Panc1 (cell line): Measurements from ENCODE around the gene SIRPG. TPM values are rescaled to one million over a fixed set of nuclear protein-coding genes. Genes with fewer than 3 reads are reported as not detected.

Source experiments
- ATAC-seq: fragments of 200-7000 bp; cut with Tn5 transposase; 2 replicates; pipeline ENCODE4 v1.9.1; 2020; ENCODE audit warnings: mild to moderate bottlenecking, moderate library complexity
- BruUV-seq: library from RNA; stranded (reverse); fragments of 400-500 nt; replicated peaks from 2 replicates; lab custom pipeline; 2021; lab: Mats Ljungman, UMichigan
- CTCF ChIA-PET: fragments of 300-600 bp; sonication (Branson Sonifier 250); formaldehyde crosslinking; loops from one replicate; lab custom pipeline; 2022; ENCODE audit warnings: antibody characterized with exemption; lab: Charles Lee
- POLR2A ChIA-PET: fragments of 300-600 bp; sonication (Branson Sonifier 250); formaldehyde crosslinking; loops from one replicate; lab custom pipeline; 2022; ENCODE audit warnings: antibody characterized with exemption; lab: Charles Lee
- DNase-seq: peaks from one replicate; pipeline ENCODE4 v3.0.0-alpha.2; 2010; ENCODE audit warnings: low read depth, low spot score
- H3K27ac ChIP-seq: 2 replicates; pipeline ENCODE4 v1.5.1; 2011; ENCODE audit warnings: mild to moderate bottlenecking, low read length, inconsistent platforms
- H3K27me3 ChIP-seq: fragments of 200-500 bp; sonication (Bioruptor generic); 2 replicates; pipeline ENCODE4 v1.6.0; 2014; ENCODE audit warnings: low read length, inconsistent platforms; ENCODE audit not compliant: control insufficient read depth, insufficient read depth
- H3K36me3 ChIP-seq: fragments of 200-500 bp; sonication (Bioruptor generic); 2 replicates; pipeline ENCODE4 v1.5.1; 2014; ENCODE audit warnings: inconsistent platforms, mild to moderate bottlenecking, low read length, moderate library complexity; ENCODE audit not compliant: control insufficient read depth, insufficient read depth
- H3K4me1 ChIP-seq: 2 replicates; pipeline ENCODE4 v1.5.1; 2011; ENCODE audit warnings: inconsistent platforms, mild to moderate bottlenecking, low read length, moderate library complexity; ENCODE audit not compliant: control insufficient read depth, insufficient read depth
- H3K4me3 ChIP-seq, 2 experiments: 2 replicates each; pipeline ENCODE4 v1.5.1; 2011 to 2012; ENCODE audit warnings: low read depth in 2 of 2, low read length in 2 of 2, mild to moderate bottlenecking in 2 of 2, inconsistent platforms in 1 of 2, moderate library complexity in 1 of 2
- H3K9me3 ChIP-seq: fragments of 200-500 bp; sonication (Bioruptor generic); 2 replicates; pipeline ENCODE4 v1.5.1; 2014; ENCODE audit warnings: low read depth, mild to moderate bottlenecking, inconsistent platforms, low read length, moderate library complexity; ENCODE audit not compliant: control insufficient read depth, insufficient read depth
- CTCF ChIP-seq: fragments of 450-650 bp; IDR thresholded peaks from 2 replicates; pipeline ENCODE4 v1.5.1; 2017; ENCODE audit warnings: mild to moderate bottlenecking
- POLR2AphosphoS5 ChIP-seq: IDR thresholded peaks from 2 replicates; pipeline ENCODE4 v1.6.1; 2012; ENCODE audit warnings: mild to moderate bottlenecking, low read depth, low read length, moderate library complexity
- REST ChIP-seq, 2 experiments: IDR thresholded peaks; 2 replicates each; pipeline ENCODE4 v1.6.1; 2011 to 2012; ENCODE audit warnings: low read depth in 2 of 2, control low read depth in 1 of 2, low read length in 1 of 2, mild to moderate bottlenecking in 1 of 2, moderate library complexity in 1 of 2; ENCODE audit not compliant: insufficient read depth in 1 of 2
- SIN3A ChIP-seq: IDR thresholded peaks from 2 replicates; pipeline ENCODE4 v1.6.1; 2012; ENCODE audit warnings: low read depth, mild to moderate bottlenecking, low read length, moderate library complexity, borderline replicate concordance; ENCODE audit not compliant: insufficient read depth
- TCF7L2 ChIP-seq: IDR thresholded peaks from 2 replicates; pipeline ENCODE4 v1.6.1; 2011; ENCODE audit warnings: mild to moderate bottlenecking, low read depth, low read length, inconsistent platforms
- in situ Hi-C: cut with HindIII; loops from 2 replicates; pipeline ENCODE4 v1.10.0; 2016; ENCODE audit warnings: low sequenced_read_pairs, low pct_unique_long_range_greater_than_20kb
- intact Hi-C: fragments of 100-400 bp; cut with micrococcal nuclease; formaldehyde crosslinking; loops from one replicate; pipeline ENCODE4 v1.10.0; 2022; ENCODE audit not compliant: unreplicated experiment
- total RNA-seq: library from RNA; stranded (reverse); gene quantifications from one replicate; pipeline ENCODE4 v1.2.1, GENCODE V29; 2021; ENCODE audit not compliant: unreplicated experiment

The SIRPG gene
- total RNA-seq, 1 experiment from 2014 or later, result not detected

GRCh38 chr20:1671891-1672669 is 14.5 kb upstream of the SIRPG start:
- ChIA-PET POLR2A (no interaction called here), CTCF (no interaction called here)
- no peaks in the 10 kb centered on the region for H3K4me1 ChIP-seq
- DNase-seq (no peak), ATAC-seq (no peak)
- intact Hi-C loops (no loop called here), in situ Hi-C loops (no loop called here)
- no TSS peak for BruUV-seq
- no peaks in the 10 kb centered on the region for H3K9me3 ChIP-seq
- H3K27me3 ChIP-seq, result peaks cover 17% of the 10 kb centered on the region
- TF ChIP-seq TCF7L2, result no peak
- TF ChIP-seq POLR2AphosphoS5, result no peak
- no peak for TF ChIP-seq REST (IDR thresholded peaks at IDR 0.05; ENCODE audit: insufficient read depth in 1 of 2, low read depth in 2 of 2, low read length in 1 of 2)
- no peak for TF ChIP-seq CTCF
- no peak for TF ChIP-seq SIN3A
- no peak overlapping the region for H3K27ac ChIP-seq
- H3K36me3 ChIP-seq, result no peaks in the 10 kb centered on the region
- H3K4me3 ChIP-seq, result no peak overlapping the region

- ChIA-PET POLR2A (interaction anchor here (0.6 kb wide), 1 partner anchor 242 kb away, joined by 3 read pairs; no protein-coding TSS in a partner anchor), CTCF (no interaction called here)
- in situ Hi-C loops, result no loop called here
- intact Hi-C loops, result no loop called here
- no peaks in the 10 kb centered on the region for H3K4me1 ChIP-seq
- H3K36me3 ChIP-seq, result no peaks in the 10 kb centered on the region
- peaks cover 8% of the 10 kb centered on the region for H3K27me3 ChIP-seq
- ATAC-seq, result no peak
- BruUV-seq, result no TSS peak
- H3K9me3 ChIP-seq, result no peaks in the 10 kb centered on the region
- no peak overlapping the region for H3K4me3 ChIP-seq
- no peak for DNase-seq
- H3K27ac ChIP-seq, result no peak overlapping the region
- TF ChIP-seq POLR2AphosphoS5 (no peak), CTCF (0 out of 2 replicates have a peak, but pooled peaks have one; percentile 10), TCF7L2 (no peak), SIN3A (no peak), REST (IDR thresholded peaks at IDR 0.05; ENCODE audit: insufficient read depth in 1 of 2, low read depth in 2 of 2, low read length in 1 of 2) (no peak)
Measured at GRCh38 chr20:1669304-1669703, 11.7 kb upstream of the SIRPG start.
